ENCODE results near the gene CFAP299. TPM values are rescaled to one million over a fixed set of nuclear protein-coding genes. Genes with fewer than 3 reads are reported as not detected.

The CFAP299 gene
- total RNA-seq, 1 experiment from 2014 or later, result 2.3 TPM

- no peaks in the 10 kb centered on the region for H3K27me3 ChIP-seq (replicated peaks)
- H3K36me3 ChIP-seq, result no peaks in the 10 kb centered on the region
- H3K4me3 ChIP-seq, result no peak overlapping the region
- no peak for DNase-seq (ENCODE audit: low read depth in 1 of 2, low spot score in 2 of 2)
- no peaks in the 10 kb centered on the region for H3K9me3 ChIP-seq (replicated peaks)
- no peak overlapping the region for H3K27ac ChIP-seq
- H3K4me1 ChIP-seq (replicated peaks), result no peaks in the 10 kb centered on the region
Observed at GRCh38 chr4:80814266-80814665, 478.7 kb downstream of the CFAP299 start.

GRCh38 chr4:80831383-80832361 is 496.1 kb downstream of the CFAP299 start:
- Histone ChIP-seq H3K4me1 (replicated peaks) (no peaks in the 10 kb centered on the region), H3K27ac (no peak overlapping the region), H3K27me3 (replicated peaks) (no peaks in the 10 kb centered on the region), H3K4me3 (no peak overlapping the region), H3K36me3 (no peaks in the 10 kb centered on the region), H3K9me3 (replicated peaks) (no peaks in the 10 kb centered on the region)
- DNase-seq (ENCODE audit: low read depth in 1 of 2, low spot score in 2 of 2), result no peak

GRCh38 chr4:80839281-80839680 is 503.8 kb downstream of the CFAP299 start:
- Histone ChIP-seq H3K4me1 (replicated peaks) (no peaks in the 10 kb centered on the region), H3K27me3 (replicated peaks) (no peaks in the 10 kb centered on the region), H3K9me3 (replicated peaks) (no peaks in the 10 kb centered on the region), H3K27ac (no peak overlapping the region), H3K36me3 (no peaks in the 10 kb centered on the region), H3K4me3 (no peak overlapping the region)
- no peak for DNase-seq (ENCODE audit: low read depth in 1 of 2, low spot score in 2 of 2)

- no peaks in the 10 kb centered on the region for H3K36me3 ChIP-seq
- no peak overlapping the region for H3K27ac ChIP-seq
- no peaks in the 10 kb centered on the region for H3K4me1 ChIP-seq (replicated peaks)
- no peak for DNase-seq (ENCODE audit: low read depth in 1 of 2, low spot score in 2 of 2)
- no peaks in the 10 kb centered on the region for H3K9me3 ChIP-seq (replicated peaks)
- H3K4me3 ChIP-seq, result no peak overlapping the region
- no peaks in the 10 kb centered on the region for H3K27me3 ChIP-seq (replicated peaks)
Observed at GRCh38 chr4:80839792-80840191, 504.3 kb downstream of the CFAP299 start.

GRCh38 chr4:80840396-80840795 is 504.9 kb downstream of the CFAP299 start:
- Histone ChIP-seq H3K36me3 (no peaks in the 10 kb centered on the region), H3K4me3 (no peak overlapping the region), H3K27ac (no peak overlapping the region), H3K9me3 (replicated peaks) (no peaks in the 10 kb centered on the region), H3K27me3 (replicated peaks) (no peaks in the 10 kb centered on the region), H3K4me1 (replicated peaks) (no peaks in the 10 kb centered on the region)
- no peak for DNase-seq (ENCODE audit: low read depth in 1 of 2, low spot score in 2 of 2)

GRCh38 chr4:80841587-80842281 is 506.2 kb downstream of the CFAP299 start:
- no peak for DNase-seq (ENCODE audit: low read depth in 1 of 2, low spot score in 2 of 2)

GRCh38 chr4:80846210-80846609 is 510.7 kb downstream of the CFAP299 start:
- Histone ChIP-seq H3K27me3 (replicated peaks) (no peaks in the 10 kb centered on the region), H3K27ac (no peak overlapping the region), H3K9me3 (replicated peaks) (no peaks in the 10 kb centered on the region), H3K4me3 (no peak overlapping the region), H3K4me1 (replicated peaks) (no peaks in the 10 kb centered on the region), H3K36me3 (no peaks in the 10 kb centered on the region)
- DNase-seq (ENCODE audit: low read depth in 1 of 2, low spot score in 2 of 2), result no peak

More at GRCh38 chr4:80841587-80842281, 506.2 kb downstream of the CFAP299 start:
- Histone ChIP-seq H3K27ac (no peak overlapping the region), H3K36me3 (no peaks in the 10 kb centered on the region), H3K4me1 (replicated peaks) (no peaks in the 10 kb centered on the region), H3K27me3 (replicated peaks) (no peaks in the 10 kb centered on the region), H3K9me3 (replicated peaks) (no peaks in the 10 kb centered on the region), H3K4me3 (no peak overlapping the region)

- Histone ChIP-seq H3K36me3 (no peaks in the 10 kb centered on the region), H3K27ac (no peak overlapping the region), H3K9me3 (replicated peaks) (no peaks in the 10 kb centered on the region), H3K27me3 (replicated peaks) (no peaks in the 10 kb centered on the region), H3K4me1 (replicated peaks) (no peaks in the 10 kb centered on the region), H3K4me3 (no peak overlapping the region)
- no peak for DNase-seq (ENCODE audit: low read depth in 1 of 2, low spot score in 2 of 2)
Observed at GRCh38 chr4:80852061-80852460, 516.5 kb downstream of the CFAP299 start.

- H3K36me3 ChIP-seq, result no peaks in the 10 kb centered on the region
- no peak for DNase-seq (ENCODE audit: low read depth in 1 of 2, low spot score in 2 of 2)
- H3K27me3 ChIP-seq (replicated peaks), result no peaks in the 10 kb centered on the region
- no peak overlapping the region for H3K27ac ChIP-seq
- H3K9me3 ChIP-seq (replicated peaks), result no peaks in the 10 kb centered on the region
- no peak overlapping the region for H3K4me3 ChIP-seq
- no peaks in the 10 kb centered on the region for H3K4me1 ChIP-seq (replicated peaks)
Observed at GRCh38 chr4:80873571-80873970, 538.0 kb downstream of the CFAP299 start.

GRCh38 chr4:80874979-80875378 is 539.4 kb downstream of the CFAP299 start:
- Histone ChIP-seq H3K4me1 (replicated peaks) (no peaks in the 10 kb centered on the region), H3K27ac (no peak overlapping the region), H3K9me3 (replicated peaks) (no peaks in the 10 kb centered on the region), H3K36me3 (no peaks in the 10 kb centered on the region), H3K4me3 (no peak overlapping the region), H3K27me3 (replicated peaks) (no peaks in the 10 kb centered on the region)
- DNase-seq (ENCODE audit: low read depth in 1 of 2, low spot score in 2 of 2), result no peak

GRCh38 chr4:80875642-80876041 is 540.1 kb downstream of the CFAP299 start:
- H3K27me3 ChIP-seq (replicated peaks), result no peaks in the 10 kb centered on the region
- no peak for DNase-seq (ENCODE audit: low read depth in 1 of 2, low spot score in 2 of 2)
- H3K4me3 ChIP-seq, result no peak overlapping the region
- H3K36me3 ChIP-seq, result no peaks in the 10 kb centered on the region
- no peaks in the 10 kb centered on the region for H3K9me3 ChIP-seq (replicated peaks)
- no peaks in the 10 kb centered on the region for H3K4me1 ChIP-seq (replicated peaks)
- H3K27ac ChIP-seq, result no peak overlapping the region

- no peaks in the 10 kb centered on the region for H3K9me3 ChIP-seq (replicated peaks)
- no peak for DNase-seq (ENCODE audit: low read depth in 1 of 2, low spot score in 2 of 2)
- no peaks in the 10 kb centered on the region for H3K27me3 ChIP-seq (replicated peaks)
- no peaks in the 10 kb centered on the region for H3K4me1 ChIP-seq (replicated peaks)
- no peak overlapping the region for H3K4me3 ChIP-seq
- H3K36me3 ChIP-seq, result no peaks in the 10 kb centered on the region
- H3K27ac ChIP-seq, result no peak overlapping the region
Observed at GRCh38 chr4:80876810-80877209, 541.3 kb downstream of the CFAP299 start.

- no peaks in the 10 kb centered on the region for H3K27me3 ChIP-seq (replicated peaks)
- H3K9me3 ChIP-seq (replicated peaks), result no peaks in the 10 kb centered on the region
- DNase-seq (ENCODE audit: low read depth in 1 of 2, low spot score in 2 of 2), result no peak
- no peaks in the 10 kb centered on the region for H3K4me1 ChIP-seq (replicated peaks)
- no peak overlapping the region for H3K27ac ChIP-seq
- H3K4me3 ChIP-seq, result no peak overlapping the region
- no peaks in the 10 kb centered on the region for H3K36me3 ChIP-seq
Observed at GRCh38 chr4:80878218-80878617, 542.7 kb downstream of the CFAP299 start.

Data from SJSA1 (cell line).